ENCODE data around the gene CDH13.

GRCh38 chr16:83066011-83066410, 439.2 kb downstream of the CDH13 start:
- TF ChIP-seq CTCF (IDR thresholded peaks at IDR 0.05; ENCODE audit: extremely low read depth in 1 of 2, insufficient read depth in 1 of 2, low read depth in 1 of 2, low read length in 2 of 2) (no peak), POLR2A (IDR thresholded peaks at IDR 0.05; ENCODE audit: low read depth, low read length) (no peak), POLR2AphosphoS5 (IDR thresholded peaks at IDR 0.05; ENCODE audit: insufficient read depth, low read depth, low read length) (no peak), MYC (IDR thresholded peaks at IDR 0.05; ENCODE audit: low read depth, low read length) (no peak), MAX (IDR thresholded peaks at IDR 0.05; ENCODE audit: insufficient read depth, insufficient read length) (no peak)

Data from endothelial cell of umbilical vein (primary cell).